Colonic mucosa (tissue), 4 donors: ENCODE results near the gene EPB41L5. TPM values are rescaled to one million over a fixed set of nuclear protein-coding genes. Genes with fewer than 3 reads are reported as not detected.

Experiments
- DNase-seq: peaks from one replicate; pipeline ENCODE4 v3.0.0-alpha.2; 2020
- H3K27ac ChIP-seq: fragments of 200-600 bp; one replicate; pipeline ENCODE4 v1.8.0; 2021
- H3K27me3 ChIP-seq: fragments of 200-600 bp; one replicate; pipeline ENCODE4 v1.8.0; 2021
- H3K36me3 ChIP-seq: fragments of 200-600 bp; one replicate; pipeline ENCODE4 v1.8.0; 2021
- H3K4me1 ChIP-seq: fragments of 200-600 bp; one replicate; pipeline ENCODE4 v1.8.0; 2021; ENCODE audit warnings: mild to moderate bottlenecking
- H3K4me3 ChIP-seq: fragments of 200-600 bp; one replicate; pipeline ENCODE4 v1.8.0; 2021
- H3K9ac ChIP-seq, 2 donors: one replicate each; pipeline ENCODE4 v1.7.0; 2013; ENCODE audit warnings: control low read depth in 2 of 2, low read depth in 2 of 2, low read length in 2 of 2
- H3K9me3 ChIP-seq: fragments of 200-600 bp; one replicate; pipeline ENCODE4 v1.8.0; 2021
- intact Hi-C: fragments of 100-400 bp; cut with DNase I; formaldehyde crosslinking; loops from one replicate; pipeline ENCODE4 v1.14.1; 2022
- total RNA-seq, 2 donors: library from RNA; stranded (reverse); fragmentation: NEBNext Ultra II Directional in 1 of 2; extraction: Animal tissue kit (Norgen Biotek cat#: 25700) in 1 of 2; gene quantifications; one replicate each; pipeline ENCODE4 v1.2.1, GENCODE V29; 2021
- TF ChIP-seq, protein P1 (sequence below): fragments of 200-600 bp; IDR thresholded peaks from one replicate; pipeline ENCODE4 v1.8.0; 2022; ENCODE audit warnings: antibody characterized with exemption, mild to moderate bottlenecking
- donor health status: healthy.
- donor health status: DM: no; HTN: no; CAD: no.
- donor health status: DM: no; HTN: no; CAD: no.

Gene EPB41L5
- total RNA-seq, 2 donors from 2014 or later = 21.6 to 36.0 TPM

DNA sequence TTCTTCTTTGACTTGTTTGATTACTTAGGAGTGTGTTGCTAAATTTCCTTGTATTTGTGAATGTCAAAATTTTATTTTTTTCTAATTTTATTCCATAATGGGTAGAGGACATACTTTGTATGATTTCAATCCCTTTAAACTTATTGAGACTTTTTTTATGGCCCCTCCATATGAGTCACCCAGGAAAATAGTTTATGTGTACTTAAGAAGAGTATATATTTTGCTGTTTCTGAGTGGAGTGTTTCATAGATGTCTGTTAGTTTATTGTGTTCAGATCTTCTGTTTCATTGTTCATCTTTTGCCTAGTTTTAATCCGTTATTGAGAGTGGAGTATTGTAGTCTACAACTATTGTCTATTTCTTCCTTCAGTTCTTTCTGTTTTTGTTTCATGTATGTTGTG is 81.9 kb downstream of the EPB41L5 start:
- Histone ChIP-seq H3K4me1 (no peaks in the 10 kb centered on the region), H3K36me3 (no peaks in the 10 kb centered on the region), H3K4me3 (no peak overlapping the region), H3K27ac (no peak overlapping the region), H3K9me3 (no peaks in the 10 kb centered on the region), H3K9ac (no peak overlapping the region), H3K27me3 (no peaks in the 10 kb centered on the region)
- intact Hi-C loops = no loop called here
- no peak for DNase-seq
- TF ChIP-seq, protein P1, sequence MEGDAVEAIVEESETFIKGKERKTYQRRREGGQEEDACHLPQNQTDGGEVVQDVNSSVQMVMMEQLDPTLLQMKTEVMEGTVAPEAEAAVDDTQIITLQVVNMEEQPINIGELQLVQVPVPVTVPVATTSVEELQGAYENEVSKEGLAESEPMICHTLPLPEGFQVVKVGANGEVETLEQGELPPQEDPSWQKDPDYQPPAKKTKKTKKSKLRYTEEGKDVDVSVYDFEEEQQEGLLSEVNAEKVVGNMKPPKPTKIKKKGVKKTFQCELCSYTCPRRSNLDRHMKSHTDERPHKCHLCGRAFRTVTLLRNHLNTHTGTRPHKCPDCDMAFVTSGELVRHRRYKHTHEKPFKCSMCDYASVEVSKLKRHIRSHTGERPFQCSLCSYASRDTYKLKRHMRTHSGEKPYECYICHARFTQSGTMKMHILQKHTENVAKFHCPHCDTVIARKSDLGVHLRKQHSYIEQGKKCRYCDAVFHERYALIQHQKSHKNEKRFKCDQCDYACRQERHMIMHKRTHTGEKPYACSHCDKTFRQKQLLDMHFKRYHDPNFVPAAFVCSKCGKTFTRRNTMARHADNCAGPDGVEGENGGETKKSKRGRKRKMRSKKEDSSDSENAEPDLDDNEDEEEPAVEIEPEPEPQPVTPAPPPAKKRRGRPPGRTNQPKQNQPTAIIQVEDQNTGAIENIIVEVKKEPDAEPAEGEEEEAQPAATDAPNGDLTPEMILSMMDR = no peak

DNA sequence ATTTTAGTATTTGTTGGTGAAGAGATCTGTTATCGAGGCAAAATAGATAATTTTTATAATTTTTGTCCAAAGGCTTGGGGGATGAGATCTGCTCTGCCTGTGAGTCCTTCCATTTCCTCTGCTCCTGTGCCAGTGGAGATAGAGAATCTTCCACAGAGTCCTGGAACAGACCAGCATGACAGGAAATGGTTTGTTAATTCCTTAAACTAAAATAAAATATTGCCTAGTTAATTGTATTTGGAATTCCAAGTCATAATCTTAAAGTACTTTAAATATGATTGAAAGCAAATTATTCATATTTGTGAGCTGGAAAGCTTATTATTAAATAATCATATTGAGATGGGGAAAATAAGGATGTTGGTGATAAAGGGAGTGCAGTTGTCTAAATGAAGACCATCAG is 87.8 kb downstream of the EPB41L5 start:
- intact Hi-C loops = no loop called here

DNA sequence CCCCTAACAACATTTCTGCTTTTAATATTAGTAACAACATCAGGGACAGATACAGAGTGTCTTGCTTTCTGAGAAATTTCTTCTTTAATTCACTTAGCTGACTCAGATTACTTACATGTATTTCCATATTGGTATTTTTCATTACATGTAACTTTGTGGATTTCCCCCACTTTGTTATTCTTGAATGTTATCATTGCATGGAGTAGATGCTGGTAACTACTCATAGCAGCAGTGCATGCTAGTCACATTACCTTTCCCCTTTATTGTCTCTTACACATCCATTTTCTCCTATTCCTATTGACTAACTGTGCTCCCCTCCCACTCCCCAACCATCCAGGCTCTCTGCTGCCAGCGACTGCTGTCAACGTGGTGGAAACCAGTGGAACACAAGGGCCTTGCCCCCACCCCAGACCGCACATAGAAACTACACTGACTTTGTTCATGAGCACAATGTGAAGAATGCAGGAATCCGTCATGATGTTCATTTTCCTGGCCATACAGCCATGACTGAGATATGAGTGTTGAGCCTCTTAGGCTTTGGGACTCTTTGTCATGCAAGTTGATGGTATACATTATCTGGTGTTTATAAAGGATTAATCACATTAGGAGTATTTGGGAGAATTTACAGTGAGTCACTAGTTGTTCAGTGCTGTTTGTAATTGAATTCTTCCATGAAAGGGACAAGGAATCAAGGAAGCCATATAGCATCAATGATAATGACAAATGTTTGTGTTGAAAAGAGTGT is 91.0 kb downstream of the EPB41L5 start:
- Histone ChIP-seq H3K4me1 (peaks cover 3% of the 10 kb centered on the region), H3K27me3 (no peaks in the 10 kb centered on the region), H3K9ac (no peak overlapping the region), H3K9me3 (no peaks in the 10 kb centered on the region), H3K36me3 (no peaks in the 10 kb centered on the region), H3K27ac (no peak overlapping the region), H3K4me3 (no peak overlapping the region)
- TF ChIP-seq, protein P1 = no peak
- intact Hi-C loops = no loop called here
- no peak for DNase-seq

More for the DNA sequence above, 87.8 kb downstream of the EPB41L5 start:
- no peaks in the 10 kb centered on the region for H3K27me3 ChIP-seq
- no peak overlapping the region for H3K4me3 ChIP-seq
- H3K4me1 ChIP-seq = no peaks in the 10 kb centered on the region
- DNase-seq = no peak
- H3K36me3 ChIP-seq = no peaks in the 10 kb centered on the region
- H3K9me3 ChIP-seq = no peaks in the 10 kb centered on the region
- TF ChIP-seq, protein P1 = no peak
- no peak overlapping the region for H3K27ac ChIP-seq
- no peak overlapping the region for H3K9ac ChIP-seq

DNA sequence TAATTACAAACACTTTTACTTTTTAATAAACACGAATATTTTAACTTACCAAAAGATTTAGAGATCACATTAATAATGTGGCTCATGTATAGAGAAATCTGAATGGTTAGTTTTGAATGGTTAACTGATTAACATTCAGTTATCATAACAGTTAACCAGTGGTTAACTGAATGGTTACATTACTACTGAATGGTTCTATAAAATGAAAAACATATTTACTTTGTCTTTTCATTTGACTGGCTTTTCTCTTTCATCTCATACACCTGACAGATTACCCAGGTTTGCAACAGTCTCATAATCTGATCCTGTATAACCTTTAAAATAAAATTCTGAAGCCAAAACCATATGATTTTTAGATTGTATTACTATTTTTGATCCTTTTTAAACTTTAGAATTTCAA is 91.9 kb downstream of the EPB41L5 start:
- Histone ChIP-seq H3K36me3 (no peaks in the 10 kb centered on the region), H3K4me3 (no peak overlapping the region), H3K27me3 (no peaks in the 10 kb centered on the region), H3K27ac (no peak overlapping the region), H3K9ac (no peak overlapping the region), H3K4me1 (peaks cover 3% of the 10 kb centered on the region), H3K9me3 (no peaks in the 10 kb centered on the region)
- intact Hi-C loops = no loop called here
- DNase-seq = no peak
- TF ChIP-seq, protein P1 = no peak

DNA sequence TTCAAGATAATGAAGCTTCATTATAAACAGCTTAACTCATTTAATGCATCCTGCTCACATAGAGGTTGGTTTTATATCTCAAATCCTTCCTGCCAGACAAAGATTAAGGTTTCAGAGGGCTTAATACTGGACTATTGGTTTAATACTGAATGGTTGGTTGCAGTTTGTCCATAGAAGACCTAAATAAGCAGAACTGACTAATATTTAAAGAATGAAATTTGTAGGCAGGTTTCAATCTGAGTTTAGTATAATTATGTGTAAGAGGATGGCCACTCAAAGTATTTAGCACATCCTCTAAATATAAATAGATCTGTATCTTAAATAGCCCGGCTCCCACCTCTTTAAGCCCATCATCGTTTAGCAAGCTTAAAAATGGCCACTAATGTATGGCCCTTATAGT is 92.5 kb downstream of the EPB41L5 start:
- no peak overlapping the region for H3K9ac ChIP-seq
- no peak for DNase-seq
- no peak overlapping the region for H3K4me3 ChIP-seq
- no peak overlapping the region for H3K27ac ChIP-seq
- no peaks in the 10 kb centered on the region for H3K36me3 ChIP-seq
- intact Hi-C loops = no loop called here
- H3K27me3 ChIP-seq = no peaks in the 10 kb centered on the region
- peaks cover 3% of the 10 kb centered on the region for H3K4me1 ChIP-seq
- no peaks in the 10 kb centered on the region for H3K9me3 ChIP-seq
- TF ChIP-seq, protein P1 = no peak
